ENCODE data around the gene ZNF579. TPM values are rescaled to one million over a fixed set of nuclear protein-coding genes. Genes with fewer than 3 reads are reported as not detected.
"Not testable (repeated sequence)": the region's sequence is repeated elsewhere in the genome, so short reads cannot be mapped to it uniquely, and the experiment has no call there.

ZNF579 gene
- polyA plus RNA-seq, 12 donors, result 7.3 to 26.0 (median 10.5) TPM; not detected in 1

DNA sequence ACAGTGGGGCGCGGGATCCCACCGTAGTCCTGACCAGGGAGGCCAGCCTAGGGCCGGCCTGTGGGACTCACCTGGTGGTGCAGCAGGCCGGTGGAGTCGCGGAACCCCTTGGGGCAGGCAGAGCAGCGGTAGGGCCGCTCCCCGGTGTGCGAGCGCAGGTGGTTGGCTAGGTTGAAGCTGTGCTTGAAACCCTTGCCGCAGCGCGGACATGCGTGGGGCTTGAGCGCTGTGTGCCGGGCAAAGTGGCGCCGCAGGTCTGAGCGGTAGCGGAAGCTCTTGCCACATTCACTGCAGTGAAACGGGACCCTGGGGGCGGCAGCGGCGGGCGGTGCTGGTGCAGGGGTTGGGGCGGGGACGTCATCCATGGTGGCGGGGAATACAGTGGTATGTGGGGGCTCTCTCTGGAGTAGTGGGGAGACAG, 16.9 kb upstream of the ZNF579 start:
- DNase-seq, result no peak

DNA sequence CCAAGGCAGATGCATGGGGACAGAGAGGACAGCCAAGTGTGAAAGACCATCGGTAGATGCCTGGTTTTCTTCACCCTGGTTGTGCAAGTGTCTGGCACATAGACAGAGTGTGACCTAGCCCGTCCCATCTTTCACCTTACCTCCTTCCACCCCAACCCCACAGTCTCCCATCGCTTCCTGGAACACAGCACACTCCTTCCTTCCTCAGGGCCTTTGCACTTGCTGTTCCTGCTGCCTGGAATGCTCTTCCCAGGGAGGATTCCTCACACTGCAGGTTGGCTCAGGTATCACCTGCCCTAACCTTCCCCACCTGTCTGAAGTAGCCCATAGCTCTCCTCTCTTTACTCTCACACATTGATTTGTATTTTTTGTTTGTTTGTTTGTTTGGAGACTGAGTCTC, 15.7 kb upstream of the ZNF579 start:
- DNase-seq, result no peak

DNA sequence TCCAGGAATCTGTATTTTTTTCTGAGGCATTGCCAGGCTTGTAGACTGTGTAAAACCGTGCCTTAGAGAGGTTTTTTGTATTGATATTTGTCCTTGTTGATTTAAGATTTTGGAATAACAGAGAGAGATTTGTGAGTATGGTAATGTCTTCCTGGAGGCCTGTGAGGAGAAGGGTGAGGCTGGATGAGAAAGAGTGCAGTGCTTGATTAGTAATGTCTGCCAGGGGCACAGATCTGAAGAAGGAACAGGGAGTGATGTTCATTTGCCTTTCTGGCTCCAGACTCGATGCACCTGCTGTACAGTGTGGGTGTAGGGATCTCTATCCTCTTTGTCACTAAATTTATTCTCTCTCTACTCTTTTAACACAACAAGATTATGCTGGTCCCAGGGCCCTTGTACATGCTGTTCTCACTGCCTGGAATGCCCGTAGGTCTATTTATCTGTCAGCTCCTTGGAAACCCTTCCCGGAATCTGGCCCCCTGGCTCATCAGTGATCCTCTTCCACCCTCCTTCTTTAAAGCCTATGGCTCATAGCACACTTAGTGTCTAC, 14.4 kb upstream of the ZNF579 start:
- no peak for DNase-seq

- no peak for DNase-seq
These were observed 12.6 kb upstream of the ZNF579 start for GRCh38 chr19:55593096-55593772.

DNA sequence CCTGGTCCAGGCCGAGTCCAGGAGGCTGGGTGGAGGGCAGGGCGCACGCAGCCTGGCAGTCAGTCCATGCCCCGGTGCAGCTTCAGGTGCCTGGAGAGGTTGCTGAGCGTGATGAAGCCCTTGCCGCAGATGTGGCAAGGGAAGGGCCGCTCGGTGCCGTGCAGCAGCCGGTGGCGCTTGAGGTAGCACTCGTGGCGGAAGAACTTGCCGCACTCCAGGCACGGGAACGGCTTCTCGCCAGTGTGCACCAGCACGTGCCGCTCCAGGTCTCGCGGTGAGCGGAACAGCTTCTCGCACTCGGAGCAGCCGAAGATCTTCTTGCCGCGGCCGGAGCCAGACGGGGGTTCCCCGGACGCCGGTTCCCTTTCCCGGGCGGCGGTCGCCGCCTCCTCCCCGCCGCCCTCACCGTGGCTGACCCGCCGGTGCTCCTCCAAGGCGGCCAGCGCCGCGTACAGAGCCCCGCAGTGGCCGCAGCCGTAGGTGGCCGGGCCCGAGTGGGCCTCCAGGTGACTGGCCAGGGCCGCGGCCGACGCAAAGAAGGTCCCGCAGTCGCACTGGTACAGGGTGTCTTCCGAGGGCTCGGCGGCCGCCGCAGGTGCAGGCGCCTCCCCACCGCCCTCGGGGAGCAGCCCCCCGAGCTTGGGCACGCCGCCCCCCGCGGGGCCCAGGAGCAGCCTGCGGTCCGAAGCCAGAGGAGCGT, 11.9 kb upstream of the ZNF579 start:
- no peak for DNase-seq

- DNase-seq, result no peak
These were observed 10.9 kb upstream of the ZNF579 start for GRCh38 chr19:55591555-55591954.

DNA sequence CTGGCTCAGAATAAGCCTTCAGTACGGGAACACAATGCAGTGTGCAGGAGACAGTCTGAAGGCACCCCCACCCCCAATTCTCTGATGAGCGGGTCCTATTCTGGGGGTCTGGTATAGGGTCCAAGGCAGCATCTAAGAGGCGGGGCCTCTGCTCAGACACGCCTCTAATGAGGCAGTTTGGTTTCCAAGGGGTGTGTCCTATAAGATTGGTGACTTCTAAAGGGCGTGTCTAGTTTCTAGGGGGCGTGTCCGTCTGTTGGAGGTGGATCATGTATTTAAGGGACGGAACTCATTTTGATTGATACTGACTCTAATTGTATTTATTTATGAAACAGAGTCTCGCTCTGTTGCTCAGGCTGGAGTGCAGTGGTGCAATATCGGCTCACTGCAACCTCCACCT, 10.0 kb upstream of the ZNF579 start:
- DNase-seq, result no peak

DNA sequence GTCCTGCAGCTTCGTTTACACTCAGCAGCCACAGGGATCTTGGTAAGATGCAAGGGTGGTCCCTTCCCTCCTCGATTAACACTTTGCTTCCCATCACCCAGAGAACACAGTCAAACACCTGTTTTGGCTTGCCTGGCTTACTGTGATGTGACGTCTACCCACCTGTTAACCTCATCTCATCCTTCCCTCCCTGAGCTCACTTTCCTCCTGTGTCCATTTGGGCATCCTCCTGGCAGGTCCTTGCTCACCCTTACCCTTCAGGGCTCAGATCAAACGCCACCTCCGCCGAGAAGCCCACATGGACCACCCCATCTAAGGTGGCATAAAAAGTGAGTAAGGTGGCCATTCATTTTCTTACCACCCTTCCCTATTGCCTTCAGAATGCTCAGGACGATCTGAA, 9.5 kb upstream of the ZNF579 start:
- DNase-seq, result no peak

DNA sequence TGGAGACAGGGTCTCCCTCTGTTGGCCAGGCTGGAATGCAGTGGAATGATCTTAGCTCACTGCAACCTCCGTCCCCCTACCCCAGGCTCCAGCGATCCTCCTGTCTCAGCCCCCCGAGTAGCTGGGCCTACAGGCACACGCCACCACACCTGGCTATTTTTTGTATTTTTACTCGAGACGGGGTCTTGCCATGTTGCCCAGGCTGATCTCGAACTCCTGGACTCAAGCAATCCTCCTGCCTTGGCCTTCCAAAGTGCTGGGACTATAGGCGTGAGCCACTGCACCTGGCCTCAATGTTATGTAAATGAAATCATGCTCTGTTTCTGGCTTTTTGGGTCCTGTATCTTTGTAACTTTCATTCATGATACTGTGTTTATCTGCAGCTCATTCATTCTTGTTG, 8.1 kb upstream of the ZNF579 start:
- DNase-seq, result no peak

- peak; percentile 92 for DNase-seq
These were observed 6.5 kb upstream of the ZNF579 start for GRCh38 chr19:55586976-55587668.

GRCh38 chr19:55585658-55586339, 5.2 kb upstream of the ZNF579 start:
- peak; percentile 84 for DNase-seq

DNA sequence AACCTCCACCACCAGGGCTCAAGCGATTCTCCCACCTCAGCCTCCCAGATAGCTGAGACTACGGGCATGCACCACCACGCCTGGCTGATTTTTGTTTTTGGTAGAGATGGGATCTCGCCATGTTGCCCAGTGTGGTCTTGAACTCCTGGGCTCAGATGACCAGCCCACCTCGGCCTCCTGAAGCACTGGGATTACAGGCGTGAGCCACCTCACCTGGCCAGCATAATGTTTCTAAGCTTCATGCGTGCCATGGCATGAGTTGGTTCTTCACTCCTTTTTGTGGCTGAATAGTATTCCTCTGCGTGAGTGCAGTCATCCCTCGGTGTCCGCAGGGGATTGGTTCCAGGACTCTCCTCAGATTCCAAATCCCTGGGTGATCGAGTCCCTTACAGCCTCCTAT, 4.2 kb upstream of the ZNF579 start:
- DNase-seq, result no peak

DNA sequence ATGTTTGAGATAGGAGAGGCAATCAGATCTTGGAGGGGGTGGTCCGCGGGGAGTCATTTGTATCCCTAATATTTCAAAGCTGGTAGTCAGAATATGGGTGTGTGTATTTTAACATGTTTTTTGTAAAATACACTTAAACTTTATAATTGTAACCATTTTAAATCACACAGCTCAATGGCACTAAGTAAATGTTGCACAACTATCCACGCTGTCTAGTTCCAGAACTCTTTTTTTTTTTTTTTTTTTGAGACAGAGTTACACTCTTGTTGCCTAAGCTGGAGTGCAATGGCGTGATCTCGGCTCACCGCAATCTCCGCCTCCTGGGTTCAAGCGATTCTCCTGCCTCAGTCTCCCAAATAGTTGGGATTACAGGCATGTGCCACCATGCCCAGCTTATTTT, 3.2 kb upstream of the ZNF579 start:
- DNase-seq, result not testable (repeated sequence)

DNA sequence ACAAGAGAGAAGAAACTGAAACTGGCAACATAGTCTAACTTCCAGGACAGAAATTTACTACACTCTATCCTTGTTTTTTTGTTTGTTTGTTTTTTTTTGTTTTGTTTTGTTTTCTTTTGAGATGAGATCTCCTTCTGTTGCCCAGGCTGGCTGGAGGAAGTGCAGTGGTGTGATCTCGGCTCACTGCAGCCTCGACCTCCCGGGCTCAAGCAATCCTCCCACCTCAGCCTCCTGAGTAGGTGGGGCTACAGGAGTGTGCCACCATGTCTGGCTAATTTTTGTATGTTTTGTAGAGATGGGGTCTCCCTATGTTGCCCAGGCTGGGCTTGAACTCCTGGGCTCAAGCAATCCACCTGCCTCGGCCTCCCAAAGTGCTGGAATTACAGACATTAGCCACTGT, 1.6 kb upstream of the ZNF579 start:
- not testable (repeated sequence) for DNase-seq

GRCh38 chr19:55581823-55582223, 1.2 kb upstream of the ZNF579 start:
- DNase-seq, result no peak

GRCh38 chr19:55581145-55581822, 636 bp upstream of the ZNF579 start:
- DNase-seq, result no peak

DNA sequence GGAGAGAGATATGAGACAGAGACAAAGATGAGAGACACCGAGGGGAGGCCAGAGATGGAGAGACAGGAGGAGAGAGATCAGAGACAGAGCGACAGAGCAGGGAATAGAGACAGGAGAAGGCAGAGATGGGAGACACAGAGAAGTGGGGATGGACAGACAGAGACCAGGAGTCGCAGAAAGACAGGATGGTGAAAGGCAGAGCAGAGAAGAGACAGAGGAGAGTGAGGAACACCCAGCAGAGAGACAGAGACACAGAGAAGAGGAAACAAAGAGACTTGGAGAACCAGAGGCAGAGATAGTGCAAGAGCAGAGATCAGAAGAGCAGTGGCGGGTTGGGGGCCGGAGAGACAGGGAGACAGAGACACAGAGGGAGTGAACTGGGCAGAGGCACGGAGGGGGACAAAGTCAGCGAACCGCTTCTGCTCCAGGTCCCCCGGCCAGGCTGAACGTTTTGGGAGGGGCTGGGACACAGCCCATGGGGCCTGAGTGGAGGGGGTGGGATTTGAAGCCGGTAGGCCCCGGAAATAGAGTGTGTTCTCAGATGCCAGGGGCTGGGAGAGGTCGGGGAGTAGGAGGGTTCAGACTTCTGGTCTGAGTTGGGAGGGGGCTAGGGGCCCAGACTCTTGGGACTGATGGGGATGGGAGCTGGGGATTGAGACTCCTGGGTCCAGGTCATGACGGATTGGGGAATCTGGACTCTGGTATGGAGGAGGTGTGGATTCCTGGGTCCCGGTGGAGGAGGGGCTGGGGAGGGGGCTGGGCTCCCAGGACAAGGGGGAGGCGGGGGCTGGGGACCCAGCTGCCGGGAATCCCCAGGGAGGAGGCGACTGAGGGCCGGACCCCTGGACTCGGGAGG, 654 bp downstream of the ZNF579 start:
- peak; percentile 54 for DNase-seq

- no peak for DNase-seq
These were observed 1.6 kb downstream of the ZNF579 start for GRCh38 chr19:55578761-55579747.

Data from muscle of arm (tissue), 12 donors.